Stimulated activated CD8-positive, alpha-beta memory T cell treated with anti-CD3 and anti-CD28 coated beads, Interleukin-15, amount 100 ng/mL, for 1 hour (primary cell): ENCODE measurements around the gene PTX3.

Experiments used
- DNase-seq: peaks from one replicate; pipeline ENCODE4 v3.0.0-alpha.2; 2020; ENCODE audit warnings: low read depth

The PTX3 gene

GRCh38 chr3:157436583-157437291 lies at the start of gene PTX3:
Gene PTX3, plus strand, starts transcription at chr3:157436850. Its CDS starts 84 bp downstream, at chr3:157436934.
- DNase-seq: no peak

- no peak for DNase-seq
These were observed 48.8 kb upstream of the PTX3 start for GRCh38 chr3:157387708-157388435.

GRCh38 chr3:157388976-157389375 lies 47.7 kb upstream of the PTX3 start:
- DNase-seq: no peak

GRCh38 chr3:157390713-157391515 lies 45.7 kb upstream of the PTX3 start:
- no peak for DNase-seq

- DNase-seq: no peak
These were observed 44.5 kb upstream of the PTX3 start for GRCh38 chr3:157392104-157392503.

GRCh38 chr3:157393113-157393512 lies 43.5 kb upstream of the PTX3 start:
- no peak for DNase-seq

- DNase-seq: no peak
These were observed 42.2 kb upstream of the PTX3 start for GRCh38 chr3:157394411-157394810.

DNA sequence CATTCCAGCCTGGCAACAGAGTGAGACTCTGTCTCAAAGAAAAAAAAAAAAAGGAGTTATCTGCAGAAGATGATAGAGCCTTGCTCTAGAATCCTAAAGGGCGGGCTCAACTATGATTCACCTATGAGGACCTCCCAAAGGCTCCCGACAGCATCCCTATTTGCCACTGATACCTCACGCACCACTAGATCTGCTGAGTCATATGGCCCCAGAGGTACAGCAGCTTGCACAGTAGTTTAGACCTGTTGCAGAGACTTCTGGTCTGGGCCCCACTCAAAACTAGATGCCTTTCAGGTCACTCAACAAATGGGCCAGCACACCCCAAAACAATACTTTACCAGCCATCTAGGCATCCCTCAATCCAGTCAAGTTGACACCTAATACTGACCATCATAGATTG lies 38.1 kb upstream of the PTX3 start:
- no peak for DNase-seq

DNA sequence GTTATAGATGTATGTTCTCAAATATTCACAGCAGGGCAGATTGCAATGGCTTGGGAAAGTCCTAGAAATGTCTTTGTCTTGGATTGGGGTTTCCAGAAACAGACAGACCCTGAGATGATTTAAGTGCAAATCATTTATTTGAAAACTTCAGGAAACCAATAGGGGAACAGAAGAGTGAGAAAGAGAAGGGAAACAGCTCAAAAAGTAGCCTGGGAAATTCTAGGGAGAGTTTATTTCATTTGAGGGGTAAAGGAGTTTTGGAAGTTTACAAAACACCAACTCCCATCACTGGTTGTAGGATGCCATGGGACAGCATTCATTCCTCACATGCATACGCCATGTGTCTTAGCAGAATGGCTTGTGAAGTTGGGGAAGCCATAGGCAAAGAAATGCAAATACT lies 32.3 kb upstream of the PTX3 start:
- DNase-seq: no peak

GRCh38 chr3:157405457-157405856 lies 31.2 kb upstream of the PTX3 start:
- DNase-seq: no peak

DNA sequence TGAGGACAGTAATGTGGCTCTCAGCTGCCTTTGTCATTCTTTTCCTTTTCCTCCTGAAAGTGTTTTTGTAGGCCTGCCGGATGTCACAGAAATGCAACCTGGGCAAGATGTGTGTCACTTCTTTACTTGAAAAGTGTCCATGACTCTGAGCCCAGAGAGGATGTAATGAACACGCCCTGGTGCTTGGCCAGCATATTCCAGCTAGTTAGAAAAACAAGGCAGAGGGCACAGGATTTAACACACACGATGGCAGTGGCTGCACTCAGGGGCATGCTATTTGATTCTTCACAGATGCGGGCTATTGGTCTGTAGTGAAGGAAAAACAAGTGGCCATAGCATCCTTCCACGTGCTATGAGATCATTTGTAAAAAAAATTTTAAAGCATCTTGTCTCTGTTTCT lies 30.3 kb upstream of the PTX3 start:
- no peak for DNase-seq

DNA sequence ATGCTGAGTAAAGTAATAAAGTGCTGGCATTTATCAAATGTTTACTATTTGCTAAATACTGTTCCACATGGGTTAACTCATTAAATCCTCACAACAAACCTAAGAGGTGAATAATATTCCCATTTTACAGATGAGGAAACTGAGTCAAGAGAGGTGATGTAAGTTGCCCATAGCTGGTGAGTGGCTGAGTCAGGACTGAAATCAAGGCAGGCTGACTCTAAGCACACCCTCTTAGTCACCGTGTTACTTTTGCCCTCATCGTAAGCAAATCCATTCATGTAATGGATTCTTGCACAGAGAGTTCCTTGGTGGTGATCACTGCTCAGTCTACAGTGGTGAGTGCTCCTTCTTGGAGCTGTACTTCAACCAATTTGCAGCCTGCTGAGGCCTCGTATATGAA lies 28.9 kb upstream of the PTX3 start:
- no peak for DNase-seq

DNA sequence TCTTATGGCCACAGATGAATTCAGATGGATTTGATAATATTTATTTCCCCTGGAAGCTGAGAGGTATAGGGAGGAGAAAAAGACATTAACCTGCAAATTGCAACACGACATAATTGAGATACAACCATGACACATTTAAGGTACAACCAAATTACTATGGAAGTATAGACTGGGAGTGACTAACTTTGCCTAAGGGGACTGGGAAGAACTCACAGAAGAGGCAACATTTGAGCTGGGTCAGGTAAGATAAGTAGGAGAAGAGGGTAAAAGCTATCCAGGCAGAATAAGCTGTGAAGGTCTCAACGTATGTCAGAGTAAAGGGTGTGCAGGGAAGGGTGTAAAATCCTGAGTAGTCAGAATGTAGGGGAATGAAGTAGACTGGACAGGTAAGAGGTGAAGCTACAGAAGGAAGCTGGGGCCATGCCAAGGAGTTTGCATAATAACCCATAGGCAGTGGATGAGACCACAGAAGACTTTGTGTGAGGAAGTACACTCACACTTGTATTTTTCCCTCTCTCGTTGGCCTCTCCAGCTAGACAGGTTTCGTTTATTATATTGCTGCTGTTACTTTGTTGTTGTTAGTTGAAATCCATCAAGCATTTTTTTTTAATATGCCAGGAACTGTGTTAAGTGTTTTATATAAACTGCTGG lies 28.0 kb upstream of the PTX3 start:
- no peak for DNase-seq

DNA sequence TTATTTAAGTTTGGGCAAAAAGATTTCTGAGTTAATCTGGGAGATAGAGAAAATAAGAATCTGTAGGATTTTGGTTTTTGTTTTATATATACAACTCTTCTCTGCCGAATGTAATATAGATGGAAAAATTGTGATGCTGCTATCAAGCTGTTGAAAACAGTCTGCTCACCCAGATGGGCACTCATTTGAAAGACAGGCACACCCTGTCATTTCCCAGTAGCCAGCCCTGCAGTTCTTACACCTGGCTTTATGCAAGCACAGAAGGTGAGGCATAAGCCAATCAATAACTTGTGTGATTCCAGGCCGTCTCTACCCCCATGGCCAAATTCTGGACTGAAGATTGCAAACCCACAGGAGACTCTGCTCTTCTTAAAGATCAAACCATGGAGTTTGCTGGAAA lies 27.1 kb upstream of the PTX3 start:
- DNase-seq: no peak

- DNase-seq: no peak
These were observed 25.7 kb upstream of the PTX3 start for GRCh38 chr3:157410945-157411344.

DNA sequence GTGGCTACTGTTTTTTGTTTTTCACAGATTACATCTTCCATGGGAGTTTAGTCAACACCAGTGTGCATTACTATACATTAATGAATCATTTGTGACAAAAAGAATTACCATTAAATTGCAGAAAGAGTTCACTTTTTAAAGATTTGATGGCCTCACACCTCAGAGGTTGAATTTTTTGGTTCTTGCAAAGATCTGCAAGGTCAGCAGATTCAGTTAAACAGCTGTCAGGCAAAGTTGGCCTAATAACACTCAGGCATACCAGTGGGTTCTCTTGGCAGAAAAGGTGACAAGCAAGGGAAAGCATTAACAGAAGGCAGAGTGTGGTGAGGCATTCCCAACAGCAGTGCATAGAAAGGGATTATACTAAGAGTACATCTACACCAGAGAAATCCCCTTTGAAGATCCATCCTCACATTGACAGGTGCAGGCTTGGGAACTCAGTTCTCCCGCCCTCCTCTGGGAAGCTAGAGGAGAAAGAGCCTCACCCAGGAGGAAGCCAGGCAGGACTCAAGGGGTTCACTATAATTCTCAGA lies 24.3 kb upstream of the PTX3 start:
- DNase-seq: no peak

GRCh38 chr3:157414861-157415260 lies 21.8 kb upstream of the PTX3 start:
- DNase-seq: no peak

DNA sequence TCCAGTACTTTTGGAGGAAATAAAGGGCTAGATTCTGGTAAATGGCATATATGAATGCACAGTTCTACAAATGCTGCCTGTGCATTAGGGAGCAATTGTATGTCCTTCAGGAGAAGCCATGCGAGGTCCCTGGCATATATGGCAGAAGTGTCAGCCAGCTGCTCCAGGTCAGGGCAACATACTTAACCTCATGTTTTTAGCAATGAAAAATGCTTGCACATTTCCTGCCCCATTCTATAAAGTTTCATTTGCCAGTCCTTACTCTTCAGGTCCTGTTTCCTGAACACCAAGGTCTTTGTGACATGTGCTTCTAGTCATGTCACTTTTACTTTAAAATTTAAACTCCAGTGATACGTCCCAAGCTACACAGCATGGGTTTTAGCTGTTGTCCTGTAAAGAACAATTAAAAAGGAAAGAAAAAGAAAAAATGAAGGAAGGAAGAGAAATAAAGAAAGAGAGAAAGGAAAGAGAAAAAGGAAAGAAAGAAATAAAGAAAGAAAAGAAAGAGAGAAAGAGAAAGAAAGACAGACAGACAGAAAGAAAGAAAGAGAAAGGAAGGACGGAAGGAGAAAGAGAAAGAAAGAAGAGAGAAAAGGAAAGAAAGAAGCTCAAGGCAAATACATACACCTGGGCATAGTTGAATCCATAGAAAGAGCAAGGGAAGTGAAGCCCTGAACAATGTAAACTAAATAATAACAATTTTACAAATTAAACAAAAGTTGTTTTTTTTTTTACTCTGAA lies 20.1 kb upstream of the PTX3 start:
- DNase-seq: no peak

DNA sequence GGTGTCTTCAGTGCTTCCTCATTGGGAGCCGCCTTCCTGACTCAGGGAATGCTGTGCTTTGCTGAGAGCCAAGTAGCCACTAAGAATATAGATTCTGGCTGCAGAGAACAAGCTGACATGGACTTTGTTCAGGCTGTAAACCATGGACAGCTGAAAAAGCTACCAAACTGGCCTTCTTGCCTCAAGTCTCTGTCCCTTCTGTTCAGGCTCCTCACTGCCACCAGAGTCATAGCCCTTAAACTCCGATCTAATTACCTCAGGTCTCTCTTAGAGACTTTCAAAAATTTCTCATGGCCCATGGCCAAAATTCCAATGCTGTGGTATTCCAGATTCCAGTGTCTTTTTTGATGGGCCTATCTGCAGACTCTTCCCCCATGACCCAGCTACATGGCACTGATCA lies 19.4 kb upstream of the PTX3 start:
- no peak for DNase-seq

- DNase-seq: no peak
These were observed 18.5 kb upstream of the PTX3 start for GRCh38 chr3:157418104-157418503.

GRCh38 chr3:157420606-157421130 lies 16.0 kb upstream of the PTX3 start:
- DNase-seq: no peak
